ENCODE measurements around the gene MIS18BP1. TPM values are rescaled to one million over a fixed set of nuclear protein-coding genes. Genes with fewer than 3 reads are reported as not detected.

The MIS18BP1 gene
- total RNA-seq: 10.8 and 18.7 TPM in 2 replicates

GRCh38 chr14:45253070-45253753 lies at the start of gene MIS18BP1:
Gene MIS18BP1 (minus strand): TSS chr14:45253202. CDS start chr14:45247286, 5,916 bp downstream.

Other genes with a start within 250 kb of the MIS18BP1 start
- gene PRPF39, start 169.1 kb downstream of the MIS18BP1 start, total RNA-seq: 24.8 and 30.4 TPM in 2 replicates
- gene FKBP3, start 118.7 kb downstream of the MIS18BP1 start, total RNA-seq: 13.2 and 17.3 TPM in 2 replicates
- gene FANCM, start 117.3 kb downstream of the MIS18BP1 start, total RNA-seq: 4.2 and 4.8 TPM in 2 replicates